ENCODE measurements around the gene RFX3. TPM values are rescaled to one million over a fixed set of nuclear protein-coding genes. Genes with fewer than 3 reads are reported as not detected.

The RFX3 gene
- total RNA-seq, 1 donor from 2014 or later: 1.6 TPM

GRCh38 chr9:3511551-3511950, 14.2 kb downstream of the RFX3 start:
- Histone ChIP-seq H3K4me3 (ENCODE audit: low read depth, low read length) (no peak overlapping the region), H3K27me3 (ENCODE audit: control insufficient read depth, insufficient read depth, low read length) (no peaks in the 10 kb centered on the region), H3K36me3 (ENCODE audit: control insufficient read depth, insufficient read depth, low read length) (no peaks in the 10 kb centered on the region)
- DNase-seq (ENCODE audit: low read depth) (no peak), FAIRE-seq (no peak)
- no peak for TF ChIP-seq CTCF (IDR thresholded peaks at IDR 0.05; ENCODE audit: insufficient read depth, low read length, severe bottlenecking)

- no peak for TF ChIP-seq CTCF (IDR thresholded peaks at IDR 0.05; ENCODE audit: insufficient read depth, low read length, severe bottlenecking)
- FAIRE-seq: no peak
- no peaks in the 10 kb centered on the region for H3K27me3 ChIP-seq (ENCODE audit: control insufficient read depth, insufficient read depth, low read length)
- no peak overlapping the region for H3K4me3 ChIP-seq (ENCODE audit: low read depth, low read length)
- H3K36me3 ChIP-seq (ENCODE audit: control insufficient read depth, insufficient read depth, low read length): no peaks in the 10 kb centered on the region
- no peak for DNase-seq (ENCODE audit: low read depth)
These were observed 15.0 kb downstream of the RFX3 start for GRCh38 chr9:3510796-3511195.

GRCh38 chr9:3509926-3510325, 15.9 kb downstream of the RFX3 start:
- no peak for DNase-seq (ENCODE audit: low read depth)
- Histone ChIP-seq H3K27me3 (ENCODE audit: control insufficient read depth, insufficient read depth, low read length) (no peaks in the 10 kb centered on the region), H3K4me3 (ENCODE audit: low read depth, low read length) (no peak overlapping the region), H3K36me3 (ENCODE audit: control insufficient read depth, insufficient read depth, low read length) (no peaks in the 10 kb centered on the region)
- no peak for FAIRE-seq
- TF ChIP-seq CTCF (IDR thresholded peaks at IDR 0.05; ENCODE audit: insufficient read depth, low read length, severe bottlenecking): no peak

- H3K4me3 ChIP-seq (ENCODE audit: low read depth, low read length): peak overlapping the region; percentile 23
- FAIRE-seq: no peak
- TF ChIP-seq CTCF (IDR thresholded peaks at IDR 0.05; ENCODE audit: insufficient read depth, low read length, severe bottlenecking): no peak
These were observed 17.1 kb downstream of the RFX3 start for GRCh38 chr9:3508521-3509291.

GRCh38 chr9:3508078-3508431, 17.7 kb downstream of the RFX3 start:
- H3K4me3 ChIP-seq (ENCODE audit: low read depth, low read length): no peak overlapping the region
- DNase-seq (ENCODE audit: low read depth): no peak
- TF ChIP-seq CTCF (IDR thresholded peaks at IDR 0.05; ENCODE audit: insufficient read depth, low read length, severe bottlenecking): no peak
- no peaks in the 10 kb centered on the region for H3K27me3 ChIP-seq (ENCODE audit: control insufficient read depth, insufficient read depth, low read length)
- H3K36me3 ChIP-seq (ENCODE audit: control insufficient read depth, insufficient read depth, low read length): no peaks in the 10 kb centered on the region
- FAIRE-seq: no peak

More at GRCh38 chr9:3508521-3509291, 17.1 kb downstream of the RFX3 start:
- peak; percentile 85 for DNase-seq (ENCODE audit: low read depth)
- no peaks in the 10 kb centered on the region for H3K36me3 ChIP-seq (ENCODE audit: control insufficient read depth, insufficient read depth, low read length)
- no peaks in the 10 kb centered on the region for H3K27me3 ChIP-seq (ENCODE audit: control insufficient read depth, insufficient read depth, low read length)

All from bronchial epithelial cell (primary cell).